Dedifferentiated amniotic fluid mesenchymal stem cell (primary cell): Measurements from ENCODE around the gene CAV2.

Experiments
- DNase-seq: peaks from one replicate; pipeline ENCODE4 v3.0.0-alpha.2; 2016; ENCODE audit errors: extremely low spot score

Gene CAV2

GRCh38 chr7:116495736-116496135, 3.8 kb upstream of the CAV2 start:
- DNase-seq, result no peak

- DNase-seq, result no peak
These were observed 2.9 kb upstream of the CAV2 start for GRCh38 chr7:116496653-116497052.

DNA sequence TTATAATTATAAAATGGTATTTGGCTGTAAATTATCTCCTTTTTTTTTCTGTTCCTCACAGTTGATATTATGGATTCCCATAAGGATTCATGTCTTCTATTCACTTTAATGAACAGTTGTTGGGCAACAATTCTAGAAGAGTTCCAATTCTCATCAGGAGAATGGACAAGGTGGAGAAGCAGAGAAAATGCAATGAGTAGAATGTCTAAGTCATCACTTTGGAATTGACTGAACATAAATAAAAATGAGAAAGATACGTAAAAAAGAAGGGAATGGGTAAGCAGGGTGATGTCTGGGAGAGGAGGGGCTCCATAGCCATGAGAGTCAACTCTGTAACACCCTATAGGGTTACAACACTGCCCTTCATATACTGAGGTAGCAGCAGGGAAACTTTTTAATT, 1.8 kb upstream of the CAV2 start:
- DNase-seq, result no peak

DNA sequence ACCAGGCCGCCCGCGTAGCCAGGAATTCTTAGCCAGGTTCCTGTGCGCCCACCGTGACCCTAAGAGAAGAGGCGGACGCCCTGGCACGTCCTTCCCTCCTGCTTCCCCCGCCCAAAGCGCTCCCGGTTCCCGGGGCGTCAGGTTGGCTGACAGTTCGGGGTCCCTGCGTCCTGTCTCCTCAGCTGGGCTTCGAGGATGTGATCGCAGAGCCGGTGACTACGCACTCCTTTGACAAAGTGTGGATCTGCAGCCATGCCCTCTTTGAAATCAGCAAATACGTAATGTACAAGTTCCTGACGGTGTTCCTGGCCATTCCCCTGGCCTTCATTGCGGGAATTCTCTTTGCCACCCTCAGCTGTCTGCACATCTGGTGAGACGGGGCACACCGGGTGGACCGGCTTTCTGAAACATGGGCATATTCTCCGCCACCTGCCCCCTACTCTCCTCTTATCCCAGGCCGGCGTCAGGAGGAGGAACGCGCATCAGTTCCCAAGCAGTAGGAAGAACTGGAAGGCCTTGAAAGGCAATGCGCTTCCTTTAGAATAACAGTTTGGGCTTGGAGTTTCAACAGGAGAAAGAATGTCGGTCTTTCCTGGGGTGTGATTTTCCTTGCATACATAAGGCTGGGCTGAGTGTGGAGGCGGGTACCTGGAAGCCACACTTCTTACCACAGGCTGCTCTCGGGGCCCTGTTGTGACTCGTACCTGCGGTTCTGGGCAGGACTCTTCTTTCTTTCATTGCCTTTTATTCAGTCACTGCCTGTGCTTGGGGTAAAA, 728 bp downstream of the CAV2 start:
- DNase-seq, result no peak

GRCh38 chr7:116501425-116502167, 2.1 kb downstream of the CAV2 start:
- no peak for DNase-seq

- no peak for DNase-seq
These were observed 2.9 kb downstream of the CAV2 start for GRCh38 chr7:116502201-116503096.

DNA sequence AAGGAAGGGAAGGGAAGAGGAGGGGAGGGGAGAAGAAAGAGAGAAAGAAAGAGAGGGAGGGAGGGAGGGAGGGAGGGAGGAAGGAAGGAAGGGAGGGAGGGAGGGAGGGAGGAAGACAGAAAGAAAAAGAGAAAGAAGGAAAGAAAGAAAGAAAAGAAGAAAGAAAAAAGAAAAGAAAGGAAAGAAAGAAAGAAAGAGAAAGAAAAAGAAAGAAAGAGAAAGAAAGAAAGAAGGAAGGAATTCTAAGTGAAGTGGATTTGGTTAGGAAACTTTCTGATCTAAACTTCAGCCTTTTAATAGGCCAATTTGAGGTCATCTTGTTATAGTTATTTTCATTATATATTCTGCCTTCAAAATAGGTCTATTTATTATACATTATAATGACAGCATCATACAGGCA, 4.3 kb downstream of the CAV2 start:
- no peak for DNase-seq

- no peak for DNase-seq
These were observed 5.7 kb downstream of the CAV2 start for GRCh38 chr7:116505278-116505677.

DNA sequence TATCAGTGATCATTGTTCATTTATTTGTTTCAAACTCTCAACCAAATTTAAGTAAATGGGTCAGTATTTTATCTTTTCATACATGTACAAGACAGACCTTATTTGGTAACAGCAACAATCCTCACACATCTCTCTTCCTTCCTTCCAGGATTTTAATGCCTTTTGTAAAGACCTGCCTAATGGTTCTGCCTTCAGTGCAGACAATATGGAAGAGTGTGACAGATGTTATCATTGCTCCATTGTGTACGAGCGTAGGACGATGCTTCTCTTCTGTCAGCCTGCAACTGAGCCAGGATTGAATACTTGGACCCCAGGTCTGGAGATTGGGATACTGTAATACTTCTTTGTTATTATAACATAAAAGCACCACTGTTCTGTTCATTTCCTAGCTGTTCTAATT, 6.3 kb downstream of the CAV2 start:
- DNase-seq, result no peak

GRCh38 chr7:116509982-116510579, 10.5 kb downstream of the CAV2 start:
- DNase-seq, result no peak

DNA sequence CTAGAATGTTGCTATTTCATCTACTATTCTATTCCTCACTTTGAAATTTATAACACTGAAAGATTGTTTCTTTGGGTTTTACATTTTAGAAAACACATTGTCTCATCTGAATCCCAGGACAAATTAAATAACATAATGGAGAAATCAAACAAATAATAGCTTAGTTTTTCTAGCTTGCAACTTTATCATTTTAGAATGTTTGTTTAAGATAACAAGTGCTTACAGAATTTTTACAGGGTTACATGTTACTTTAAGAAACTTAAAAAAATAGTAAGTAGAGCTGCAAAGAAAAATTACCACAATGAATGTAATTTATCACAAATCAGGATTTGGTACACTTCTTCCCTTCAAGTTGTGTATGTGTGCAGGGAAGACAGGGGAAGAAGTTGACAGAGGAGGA, 11.3 kb downstream of the CAV2 start:
- no peak for DNase-seq

- no peak for DNase-seq
These were observed 12.3 kb downstream of the CAV2 start for GRCh38 chr7:116511552-116512519.

DNA sequence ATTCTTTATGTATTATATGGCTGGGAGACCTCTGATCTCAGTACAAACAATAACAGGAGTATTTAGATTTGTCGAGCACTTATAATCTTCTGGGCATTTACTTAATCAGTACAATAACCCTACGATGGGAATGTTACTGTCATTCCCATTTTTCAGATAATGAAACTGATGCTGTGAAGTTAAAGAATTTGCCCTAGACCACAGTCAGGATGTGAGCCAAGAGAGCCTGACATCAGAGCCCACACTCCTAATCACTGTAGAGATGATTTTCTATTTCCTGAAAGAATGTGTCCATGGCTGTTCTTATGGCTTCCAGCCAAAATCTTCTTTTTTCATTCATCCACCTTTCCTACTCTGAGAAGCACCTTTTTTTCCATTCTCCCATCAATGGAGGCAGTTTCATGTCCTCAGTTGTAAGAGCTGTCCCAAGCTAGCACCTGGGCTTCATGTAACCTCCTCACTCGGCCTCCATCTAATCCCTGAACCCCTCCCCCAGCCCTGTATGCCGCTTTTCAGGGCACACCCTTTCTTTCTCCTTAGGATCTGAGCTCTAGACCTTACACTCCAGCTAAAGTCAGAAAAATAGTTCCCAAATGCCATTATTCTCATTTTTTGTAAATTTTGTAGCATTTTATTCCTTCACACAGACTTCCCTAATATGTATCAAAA, 13.1 kb downstream of the CAV2 start:
- DNase-seq, result no peak

DNA sequence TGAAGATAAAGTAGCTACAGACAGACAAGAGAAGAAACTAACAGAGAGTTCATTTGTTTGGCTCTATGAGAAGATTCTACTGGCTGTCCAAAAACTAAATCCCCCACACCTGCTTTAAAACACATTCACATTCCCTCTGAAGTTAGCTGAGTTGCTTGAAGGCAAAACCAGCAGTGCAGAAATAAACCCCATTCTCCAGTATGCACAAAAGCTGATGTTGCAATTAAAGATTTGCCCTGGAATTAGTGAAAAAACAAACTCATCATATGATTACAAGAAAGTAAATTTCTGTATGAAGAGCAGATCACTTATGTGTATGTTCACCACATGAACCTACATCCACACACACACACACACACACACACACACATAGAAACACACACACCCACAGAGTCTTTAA, 16.0 kb downstream of the CAV2 start:
- DNase-seq, result no peak

GRCh38 chr7:116516324-116516723, 16.8 kb downstream of the CAV2 start:
- no peak for DNase-seq

GRCh38 chr7:116517626-116518025, 18.1 kb downstream of the CAV2 start:
- DNase-seq, result peak; percentile 45

- DNase-seq, result no peak
These were observed 19.4 kb downstream of the CAV2 start for GRCh38 chr7:116518961-116519360.

DNA sequence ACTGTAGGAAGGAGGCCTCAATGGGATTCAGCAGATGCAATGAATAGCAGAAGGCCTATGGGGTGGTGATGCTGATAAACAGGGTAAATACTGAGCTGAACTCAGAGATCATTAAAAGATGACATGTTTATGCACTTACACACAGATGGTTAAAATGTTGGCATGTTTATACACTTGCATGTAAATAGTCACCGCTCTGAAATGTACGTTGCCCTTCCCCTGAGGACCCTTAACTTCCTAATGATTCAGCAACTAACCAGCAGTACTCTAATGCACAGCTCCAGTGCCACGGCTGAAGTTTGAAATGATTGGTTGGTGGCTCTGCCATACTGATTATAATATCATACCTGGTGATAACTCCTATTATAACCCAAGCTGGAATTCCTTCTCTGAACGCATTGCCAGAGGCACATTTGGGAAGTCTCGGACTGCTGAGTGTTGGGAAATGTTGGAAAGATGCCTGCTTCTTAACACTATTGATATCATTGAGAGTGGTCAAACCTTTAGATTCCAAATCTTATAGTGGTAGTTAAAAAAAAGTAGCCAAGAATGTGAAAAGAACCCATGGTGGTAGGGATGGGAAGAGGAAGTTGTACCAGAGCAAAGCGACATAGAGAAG, 21.6 kb downstream of the CAV2 start:
- no peak for DNase-seq

- DNase-seq, result peak; percentile 47
These were observed 22.7 kb downstream of the CAV2 start for GRCh38 chr7:116522247-116522646.

GRCh38 chr7:116524221-116524608, 24.7 kb downstream of the CAV2 start:
- no peak for DNase-seq
